GM19452 (cell line): ENCODE measurements around the gene MTM1.

Source experiments
- ATAC-seq: cut with Tn5 transposase; IDR thresholded peaks from one replicate; pipeline ENCODE4 v1.9.1; 2021; ENCODE audit not compliant: unreplicated experiment

MTM1 gene

GRCh38 chrX:150548251-150548650 lies 20.2 kb upstream of the MTM1 start:
- no peak for ATAC-seq

GRCh38 chrX:150548684-150549083 lies 19.7 kb upstream of the MTM1 start:
- ATAC-seq, result no peak

GRCh38 chrX:150551963-150552362 lies 16.5 kb upstream of the MTM1 start:
- ATAC-seq, result no peak

- no peak for ATAC-seq
Measured at GRCh38 chrX:150558424-150558823, 10.0 kb upstream of the MTM1 start.

GRCh38 chrX:150564838-150565237 lies 3.6 kb upstream of the MTM1 start:
- ATAC-seq, result no peak

GRCh38 chrX:150565551-150565950 lies 2.9 kb upstream of the MTM1 start:
- no peak for ATAC-seq

GRCh38 chrX:150566734-150567182 lies 1.7 kb upstream of the MTM1 start:
- ATAC-seq, result no peak

GRCh38 chrX:150567645-150568319 lies 639 bp upstream of the MTM1 start:
- no peak for ATAC-seq

GRCh38 chrX:150569155-150569477 lies 695 bp downstream of the MTM1 start:
- peak; percentile 28 for ATAC-seq

GRCh38 chrX:150570512-150570911 lies 2.1 kb downstream of the MTM1 start:
- ATAC-seq, result no peak

- ATAC-seq, result no peak
Measured at GRCh38 chrX:150572206-150572605, 3.8 kb downstream of the MTM1 start.

GRCh38 chrX:150573106-150573505 lies 4.7 kb downstream of the MTM1 start:
- no peak for ATAC-seq

GRCh38 chrX:150573702-150574101 lies 5.3 kb downstream of the MTM1 start:
- ATAC-seq, result peak; percentile 46

- peak; percentile 66 for ATAC-seq
Measured at GRCh38 chrX:150574559-150575418, 6.4 kb downstream of the MTM1 start.

GRCh38 chrX:150575419-150575814 lies 7.0 kb downstream of the MTM1 start:
- no peak for ATAC-seq

- ATAC-seq, result no peak
Measured at GRCh38 chrX:150577174-150577573, 8.8 kb downstream of the MTM1 start.

GRCh38 chrX:150581093-150581775 lies 12.8 kb downstream of the MTM1 start:
- no peak for ATAC-seq

- no peak for ATAC-seq
Measured at GRCh38 chrX:150582338-150582948, 14.0 kb downstream of the MTM1 start.

- ATAC-seq, result no peak
Measured at GRCh38 chrX:150587585-150588503, 19.4 kb downstream of the MTM1 start.

- no peak for ATAC-seq
Measured at GRCh38 chrX:150594584-150594983, 26.2 kb downstream of the MTM1 start.
